ENCODE results near the gene TNRC6B. TPM values are rescaled to one million over a fixed set of nuclear protein-coding genes. Genes with fewer than 3 reads are reported as not detected.

TNRC6B gene
- total RNA-seq, 1 experiment from 2014 or later = 58.1 TPM

GRCh38 chr22:40226620-40227019, 48.9 kb downstream of the TNRC6B start:
- no peak overlapping the region for H3K18ac ChIP-seq (ENCODE audit: insufficient read length, low read depth, low read length)
- no peak overlapping the region for H3T11ph ChIP-seq (ENCODE audit: low read length)
- DNase-seq = no peak
- peak overlapping the region in 1 of 2 experiments; percentile 65; a peak in 3 of 5 replicates for H3K4me3 Mint-ChIP-seq
- no peaks in the 10 kb centered on the region for H3K9me3 ChIP-seq (ENCODE audit: control insufficient read depth, low read depth, low read length)
- no peak overlapping the region for H3K9ac ChIP-seq (ENCODE audit: extremely low read depth, insufficient read length, low read length)
- H3K23me2 ChIP-seq (ENCODE audit: insufficient read length, low read depth, low read length, poor library complexity, severe bottlenecking) = no peaks in the 10 kb centered on the region
- H3K36me3 Mint-ChIP-seq (ENCODE audit: insufficient read depth in 1 of 3, low read depth in 3 of 3) = peaks cover 5 to 15% (median 8%) of the 10 kb centered on the region in 3 experiments; a peak in 5 of 7 replicates
- H3K27ac ChIP-seq (ENCODE audit: insufficient read length, low read depth, low read length) = no peak overlapping the region
- H2BK15ac ChIP-seq (ENCODE audit: low read depth, low read length) = no peak overlapping the region
- H4K91ac ChIP-seq (ENCODE audit: insufficient read length, low read depth, low read length) = no peak overlapping the region
- H4K20me1 ChIP-seq (ENCODE audit: control insufficient read depth, insufficient read depth, insufficient read length) = no peaks in the 10 kb centered on the region
- H3K79me1 ChIP-seq (ENCODE audit: insufficient read depth, low read depth, low read length, poor library complexity, severe bottlenecking) = peaks cover 5% of the 10 kb centered on the region
- no peak overlapping the region for H3K56ac ChIP-seq (ENCODE audit: insufficient read length, low read depth, low read length)
- H3K4me1 Mint-ChIP-seq = peaks cover 47 to 50% of the 10 kb centered on the region in 2 experiments
- H2AK5ac ChIP-seq (ENCODE audit: insufficient read length, low read length) = no peak overlapping the region
- no peak overlapping the region for H2BK20ac ChIP-seq (ENCODE audit: low read depth, low read length, poor library complexity, severe bottlenecking)
- no peak overlapping the region for H2AFZ ChIP-seq (ENCODE audit: low read length)
- no peak overlapping the region for H3K23ac ChIP-seq (ENCODE audit: insufficient read length, low read depth, low read length)
- peaks cover 14% of the 10 kb centered on the region for H3K4me1 ChIP-seq (ENCODE audit: insufficient read depth, low read length)
- TF ChIP-seq CTCF (conservative IDR thresholded peaks at IDR 0.05) = no peak
- H2BK120ac ChIP-seq (ENCODE audit: low read depth, low read length, poor library complexity, severe bottlenecking) = no peak overlapping the region
- peaks cover 27% of the 10 kb centered on the region; the same call in 1 of the 2 replicates for H3K79me2 ChIP-seq (ENCODE audit: insufficient read depth, low read length)
- no peak overlapping the region for H2BK12ac ChIP-seq (ENCODE audit: insufficient read length, low read depth, low read length)
- H4K8ac ChIP-seq (replicated peaks; ENCODE audit: insufficient read length, low read depth, low read length) = no peak overlapping the region
- no peak overlapping the region for H2BK5ac ChIP-seq (ENCODE audit: insufficient read length, low read length)
- no peak overlapping the region for H3K4me2 ChIP-seq (ENCODE audit: insufficient read depth, insufficient read length, low read length)
- H3K27me3 ChIP-seq (ENCODE audit: insufficient read depth, low read length) = no peaks in the 10 kb centered on the region
- no peaks in the 10 kb centered on the region for H3K27me3 Mint-ChIP-seq (ENCODE audit: low read depth)
- H4K5ac ChIP-seq (ENCODE audit: insufficient read length, low read depth, low read length) = no peak overlapping the region
- H3K9me3 Mint-ChIP-seq = no peaks in the 10 kb centered on the region
- H3K14ac ChIP-seq (ENCODE audit: insufficient read depth, low read length) = no peak overlapping the region
- peak overlapping the region; percentile 11 to 92 (median 78); a peak in 5 of 7 replicates for H3K27ac Mint-ChIP-seq
- H3K4ac ChIP-seq (ENCODE audit: low read depth, low read length) = no peak overlapping the region

Measured in H9 (cell line).